ENCODE data around the gene KCNE3.

- TF ChIP-seq CTCF (IDR thresholded peaks at IDR 0.05; ENCODE audit: borderline replicate concordance, extremely low read depth, low read length, poor library complexity, severe bottlenecking) (no peak), EZH2 (IDR thresholded peaks at IDR 0.05; ENCODE audit: borderline replicate concordance, low read depth, low read length, severe bottlenecking) (no peak)
Measured at GRCh38 chr11:74425100-74425499, 42.2 kb downstream of the KCNE3 start.
